ENCODE measurements around the gene INCA1.
A peak's percentile ranks its signal among the peaks of the same experiment; 100 is the strongest.

DNA sequence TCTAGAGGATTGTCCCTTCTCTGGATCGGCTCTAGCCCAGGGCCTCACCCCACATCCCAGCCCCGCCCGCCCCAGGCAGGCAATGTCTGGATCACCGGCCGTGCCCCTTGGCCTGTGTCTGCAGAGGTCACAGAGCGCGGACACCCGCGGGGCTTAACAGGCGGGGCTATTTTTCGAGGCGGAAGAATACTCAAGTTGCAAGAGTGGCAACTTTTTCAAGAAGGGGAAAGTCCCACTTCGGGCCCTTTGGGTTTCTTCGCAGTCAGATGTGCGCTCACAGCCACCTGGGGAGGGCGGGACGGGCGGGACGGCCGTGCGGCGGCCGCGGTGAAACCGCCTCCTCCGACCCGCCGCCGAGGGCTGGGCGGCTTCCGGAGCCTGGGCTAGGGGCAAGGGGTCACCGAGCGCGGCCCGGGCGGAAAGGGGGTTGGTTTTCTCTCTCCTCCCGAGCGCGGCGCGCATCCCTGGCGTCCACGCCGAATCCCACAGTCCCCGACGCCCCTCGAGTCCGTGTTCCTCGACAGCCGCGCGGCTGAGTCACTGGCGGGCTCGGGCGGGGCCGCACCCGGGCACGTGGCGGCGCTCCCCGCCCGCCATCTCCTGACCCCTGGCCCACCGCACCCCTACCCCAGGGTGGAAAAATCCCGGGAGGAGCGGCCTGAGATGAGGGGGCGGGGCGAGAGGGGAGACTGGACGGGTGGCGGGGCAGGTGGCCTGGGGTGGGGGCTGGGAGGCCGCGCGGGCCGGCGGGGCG lies 47.8 kb downstream of the INCA1 start:
- peak; percentile 75; the same call in 1 of the 2 replicates for TF ChIP-seq TAF1 (IDR thresholded peaks at IDR 0.05; ENCODE audit: borderline replicate concordance, low read depth, low read length)
- no peak for TF ChIP-seq POLR2A (IDR thresholded peaks at IDR 0.05; ENCODE audit: low read depth, low read length)
- TF ChIP-seq POLR2AphosphoS5 (IDR thresholded peaks at IDR 0.05; ENCODE audit: low read depth, low read length) = 0 out of 2 replicates have a peak, but pooled peaks have one; percentile 13
